ENCODE measurements around the gene SKP2. TPM values are rescaled to one million over a fixed set of nuclear protein-coding genes. Genes with fewer than 3 reads are reported as not detected.
A peak's percentile ranks its signal among the peaks of the same experiment; 100 is the strongest.

Gene SKP2
- total RNA-seq, 2 experiments from 2014 or later: 6.3 to 7.2 TPM

DNA sequence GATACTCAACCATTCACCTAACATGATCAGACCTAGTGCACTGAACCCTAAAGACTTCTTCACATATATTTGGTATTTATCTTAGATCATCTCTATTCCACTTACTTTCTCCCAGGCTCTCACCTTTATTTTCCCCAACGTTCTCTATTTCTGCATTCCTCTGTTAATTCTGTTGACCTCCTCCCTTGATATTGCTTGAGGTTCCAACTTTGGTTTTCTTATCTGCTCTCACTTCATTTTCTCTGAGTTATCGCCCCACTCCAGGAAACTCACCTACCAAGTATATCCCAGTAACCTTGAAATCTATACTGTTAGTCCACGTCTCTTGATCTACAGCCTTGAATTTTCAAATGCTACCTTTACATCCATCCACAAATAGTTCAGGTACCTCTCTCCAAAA is 80.6 kb downstream of the SKP2 start:
- no peak for DNase-seq
- Histone ChIP-seq H3K36me3 (ENCODE audit: insufficient read depth, low read length) (no peaks in the 10 kb centered on the region), H3K4me1 (ENCODE audit: insufficient read depth, low read length) (no peaks in the 10 kb centered on the region), H3K27me3 (ENCODE audit: control insufficient read depth in 1 of 2, insufficient read depth in 2 of 2, low read length in 2 of 2) (no peaks in the 10 kb centered on the region), H3K27ac (ENCODE audit: low read depth in 1 of 2, low read length in 2 of 2) (no peak overlapping the region), H3K9me3 (ENCODE audit: control insufficient read depth in 1 of 2, insufficient read depth in 1 of 2, low read length in 2 of 2) (no peaks in the 10 kb centered on the region), H3K4me3 (ENCODE audit: low read length) (no peak overlapping the region)
- H3K27me3 Mint-ChIP-seq: no peaks in the 10 kb centered on the region
- no peak overlapping the region for H3K4me3 Mint-ChIP-seq
- ATAC-seq (ENCODE audit: poor library complexity): no peak
- no peak overlapping the region for H3K27ac Mint-ChIP-seq
- H3K9me3 Mint-ChIP-seq: no peaks in the 10 kb centered on the region
- POLR2A ChIA-PET: interaction anchor here (1.4 kb wide), 1 partner anchor 9 kb away, joined by 3 read pairs; the partner anchor contains the start of gene NADK2
- no peaks in the 10 kb centered on the region for H3K36me3 Mint-ChIP-seq (ENCODE audit: low read depth)
- CTCF ChIA-PET: interaction anchor here (2.8 kb wide), 1 partner anchor 9 kb away, joined by 12 read pairs; the partner anchor contains the start of gene NADK2
- intact Hi-C loops (cut with DNase I, micrococcal nuclease): loop anchor here in 1 of 2 experiments (10.0 kb wide), 1 partner anchor 618 kb away; the partner anchor contains the start of gene SPEF2
- no peak for TF ChIP-seq CTCF (IDR thresholded peaks at IDR 0.05)
- peaks cover 25% of the 10 kb centered on the region for H3K4me1 Mint-ChIP-seq (ENCODE audit: low read depth)

Small RNA genes lying within 50 kb of the gene (microRNA-seq; reads per million reads assigned to microRNA genes)
- 3.7 reads per million, percentile 19 among the genes with 10 or more reads in this experiment for gene MIR580 (ENCODE audit: borderline microRNAs expressed, borderline replicate concordance)

Other genes with a start within 250 kb of the SKP2 start
- not detected for gene CAPSL, start 213.5 kb upstream of the SKP2 start, total RNA-seq
- gene UGT3A1, start 160.7 kb upstream of the SKP2 start, total RNA-seq: not detected
- not detected for gene UGT3A2, start 85.2 kb upstream of the SKP2 start, total RNA-seq
- gene LMBRD2, start 224 bp upstream of the SKP2 start, total RNA-seq: 1 to 10 TPM; 4.1 to 4.2 TPM
- 10 to 100 TPM; 12.5 to 13.3 TPM for gene NADK2, start 89.8 kb downstream of the SKP2 start, total RNA-seq
- gene RANBP3L, start 149.8 kb downstream of the SKP2 start, total RNA-seq: not detected